Smooth muscle cell (in vitro differentiated cells): ENCODE measurements around the gene PPM1L. TPM values are rescaled to one million over a fixed set of nuclear protein-coding genes. Genes with fewer than 3 reads are reported as not detected.

ENCODE experiments used
- DNase-seq: peaks from one replicate; lab custom pipeline; 2025; ENCODE audit not compliant: unreplicated experiment; lab: John Stamatoyannopoulos, UW
- H2AFZ ChIP-seq: fragments of 200-600 bp; sonication (generic); 2 replicates; pipeline ENCODE4 v1.6.0; 2016; ENCODE audit warnings: antibody characterized with exemption, low read depth, mild to moderate bottlenecking
- H3F3A ChIP-seq: fragments of 200-600 bp; sonication (generic); 2 replicates; pipeline ENCODE4 v1.6.0; 2017; ENCODE audit warnings: antibody characterized with exemption, low read depth
- H3K27ac ChIP-seq: fragments of 200-600 bp; sonication (generic); 2 replicates; pipeline ENCODE4 v1.5.1; 2016; ENCODE audit warnings: low read depth, mild to moderate bottlenecking
- H3K27me3 ChIP-seq: fragments of 200-600 bp; sonication (generic); 2 replicates; pipeline ENCODE4 v1.6.1; 2016; ENCODE audit warnings: low read depth, mild to moderate bottlenecking
- H3K36me3 ChIP-seq: fragments of 200-600 bp; sonication (generic); 2 replicates; pipeline ENCODE4 v1.5.1; 2016; ENCODE audit warnings: low read depth
- H3K4me1 ChIP-seq: fragments of 200-600 bp; sonication (generic); 2 replicates; pipeline ENCODE4 v1.5.1; 2016; ENCODE audit warnings: low read depth
- H3K4me2 ChIP-seq: fragments of 200-600 bp; sonication (generic); 2 replicates; pipeline ENCODE4 v1.6.0; 2016; ENCODE audit warnings: mild to moderate bottlenecking
- H3K4me3 ChIP-seq: fragments of 200-600 bp; sonication (generic); 2 replicates; pipeline ENCODE4 v1.5.1; 2016; ENCODE audit warnings: mild to moderate bottlenecking
- H3K79me2 ChIP-seq: fragments of 200-600 bp; sonication (generic); 2 replicates; pipeline ENCODE4 v1.6.0; 2016; ENCODE audit warnings: low read depth, mild to moderate bottlenecking
- H3K9ac ChIP-seq: fragments of 200-600 bp; sonication (generic); 2 replicates; pipeline ENCODE4 v1.6.0; 2016; ENCODE audit warnings: low read depth
- H3K9me3 ChIP-seq: fragments of 200-600 bp; sonication (generic); replicated peaks from 2 replicates; pipeline ENCODE4 v1.5.1; 2016; ENCODE audit warnings: low read depth
- H4K20me1 ChIP-seq: fragments of 200-600 bp; sonication (generic); 2 replicates; pipeline ENCODE4 v1.6.0; 2016; ENCODE audit warnings: low read depth
- WGBS: methylation state at CpG from one replicate; pipeline ENCODE4 v1.1.7; 2016; ENCODE audit warnings: low lambda C conversion rate; 5-methylcytosine and 5-hydroxymethylcytosine counted together
- polyA plus RNA-seq: library from polyadenylated mRNA; unstranded; fragments of >200 nt; fragmentation: Nextera tagmentation; extraction: Ambion mirVana; gene quantifications from 2 replicates; pipeline ENCODE4 v1.2.1, GENCODE V29; 2016
- total RNA-seq: library from RNA; depleted of rRNA; stranded (reverse); fragments of >200 nt; gene quantifications from 2 replicates; pipeline ENCODE4 v1.2.3, GENCODE V29; 2014
- TF ChIP-seq, protein P1 (sequence below): fragments of 200-600 bp; sonication (generic); IDR thresholded peaks from 2 replicates; pipeline ENCODE4 v1.5.1; 2017; ENCODE audit warnings: borderline replicate concordance, mild to moderate bottlenecking, antibody characterized with exemption; ENCODE audit not compliant: insufficient read depth, poor library complexity, severe bottlenecking

The PPM1L gene
- total and polyA plus RNA-seq, 2 experiments from 2014 or later: 0.14 to 1.9 TPM

DNA sequence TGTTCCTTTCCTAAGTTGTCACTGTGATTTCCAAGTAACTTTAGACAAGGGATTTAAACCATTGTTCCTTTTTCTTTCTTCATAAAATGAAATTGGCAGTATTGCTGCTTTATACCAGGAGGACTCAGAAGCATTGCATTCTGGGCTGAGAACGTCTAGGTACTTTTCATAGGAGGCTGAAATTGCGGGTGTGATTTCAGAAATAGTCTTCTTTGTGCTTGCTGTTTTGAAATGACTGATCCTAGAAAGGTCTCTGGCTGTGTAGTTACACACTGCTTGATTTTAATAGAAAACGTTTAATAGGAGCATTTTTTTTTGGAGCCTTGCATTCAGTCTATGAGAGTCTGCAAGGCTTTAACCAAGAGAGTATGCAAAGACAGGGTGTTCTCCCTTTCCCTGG is 56.3 kb downstream of the PPM1L start:
- Histone ChIP-seq H3K4me1 (peaks cover 2% of the 10 kb centered on the region), H3K9me3 (no peaks in the 10 kb centered on the region), H3K27ac (no peak overlapping the region), H3K9ac (no peak overlapping the region), H4K20me1 (no peaks in the 10 kb centered on the region), H2AFZ (no peak overlapping the region), H3K36me3 (no peaks in the 10 kb centered on the region), H3K4me2 (no peak overlapping the region), H3F3A (no peaks in the 10 kb centered on the region), H3K4me3 (no peak overlapping the region), H3K27me3 (no peaks in the 10 kb centered on the region), H3K79me2 (no peaks in the 10 kb centered on the region)
- DNase-seq: no peak
- TF ChIP-seq, protein P1, sequence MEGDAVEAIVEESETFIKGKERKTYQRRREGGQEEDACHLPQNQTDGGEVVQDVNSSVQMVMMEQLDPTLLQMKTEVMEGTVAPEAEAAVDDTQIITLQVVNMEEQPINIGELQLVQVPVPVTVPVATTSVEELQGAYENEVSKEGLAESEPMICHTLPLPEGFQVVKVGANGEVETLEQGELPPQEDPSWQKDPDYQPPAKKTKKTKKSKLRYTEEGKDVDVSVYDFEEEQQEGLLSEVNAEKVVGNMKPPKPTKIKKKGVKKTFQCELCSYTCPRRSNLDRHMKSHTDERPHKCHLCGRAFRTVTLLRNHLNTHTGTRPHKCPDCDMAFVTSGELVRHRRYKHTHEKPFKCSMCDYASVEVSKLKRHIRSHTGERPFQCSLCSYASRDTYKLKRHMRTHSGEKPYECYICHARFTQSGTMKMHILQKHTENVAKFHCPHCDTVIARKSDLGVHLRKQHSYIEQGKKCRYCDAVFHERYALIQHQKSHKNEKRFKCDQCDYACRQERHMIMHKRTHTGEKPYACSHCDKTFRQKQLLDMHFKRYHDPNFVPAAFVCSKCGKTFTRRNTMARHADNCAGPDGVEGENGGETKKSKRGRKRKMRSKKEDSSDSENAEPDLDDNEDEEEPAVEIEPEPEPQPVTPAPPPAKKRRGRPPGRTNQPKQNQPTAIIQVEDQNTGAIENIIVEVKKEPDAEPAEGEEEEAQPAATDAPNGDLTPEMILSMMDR: no peak
- 59% methylated on average over 3 of the region's 3 CpGs for WGBS

- no peaks in the 10 kb centered on the region for H4K20me1 ChIP-seq
- no peak overlapping the region for H3K9ac ChIP-seq
- H3K79me2 ChIP-seq: no peaks in the 10 kb centered on the region
- no peaks in the 10 kb centered on the region for H3F3A ChIP-seq
- no peaks in the 10 kb centered on the region for H3K4me1 ChIP-seq
- H3K27me3 ChIP-seq: no peaks in the 10 kb centered on the region
- 87% methylated on average over 1 of the region's 1 CpG for WGBS
- no peaks in the 10 kb centered on the region for H3K9me3 ChIP-seq
- TF ChIP-seq, protein P1: no peak
- H3K36me3 ChIP-seq: no peaks in the 10 kb centered on the region
- H3K4me2 ChIP-seq: no peak overlapping the region
- H2AFZ ChIP-seq: no peak overlapping the region
- DNase-seq: no peak
- no peak overlapping the region for H3K4me3 ChIP-seq
- no peak overlapping the region for H3K27ac ChIP-seq
Observed at GRCh38 chr3:160815280-160815679, 59.2 kb downstream of the PPM1L start.

GRCh38 chr3:160820022-160820421 is 64.0 kb downstream of the PPM1L start:
- H3K4me3 ChIP-seq: no peak overlapping the region
- H3K4me1 ChIP-seq: no peaks in the 10 kb centered on the region
- 89% methylated on average over 1 of the region's 1 CpG for WGBS

GRCh38 chr3:160820430-160820829 is 64.4 kb downstream of the PPM1L start:
- H3K27me3 ChIP-seq: no peaks in the 10 kb centered on the region
- H3K4me3 ChIP-seq: no peak overlapping the region
- no peak overlapping the region for H2AFZ ChIP-seq
- DNase-seq: no peak
- no peaks in the 10 kb centered on the region for H3K36me3 ChIP-seq
- no peak overlapping the region for H3K9ac ChIP-seq
- no peaks in the 10 kb centered on the region for H4K20me1 ChIP-seq
- H3F3A ChIP-seq: no peaks in the 10 kb centered on the region
- H3K9me3 ChIP-seq: no peaks in the 10 kb centered on the region
- no peak overlapping the region for H3K27ac ChIP-seq
- TF ChIP-seq, protein P1: no peak
- no peak overlapping the region for H3K4me2 ChIP-seq
- H3K4me1 ChIP-seq: no peaks in the 10 kb centered on the region
- H3K79me2 ChIP-seq: no peaks in the 10 kb centered on the region
- WGBS: 100% methylated on average over 1 of the region's 1 CpG

More at GRCh38 chr3:160820022-160820421, 64.0 kb downstream of the PPM1L start:
- Histone ChIP-seq H3F3A (no peaks in the 10 kb centered on the region), H3K27ac (no peak overlapping the region), H3K36me3 (no peaks in the 10 kb centered on the region), H3K9me3 (no peaks in the 10 kb centered on the region), H3K79me2 (no peaks in the 10 kb centered on the region), H3K4me2 (no peak overlapping the region), H4K20me1 (no peaks in the 10 kb centered on the region), H3K9ac (no peak overlapping the region), H3K27me3 (no peaks in the 10 kb centered on the region), H2AFZ (no peak overlapping the region)
- TF ChIP-seq, protein P1: no peak
- DNase-seq: no peak
